ENCODE results near the gene SLC52A3. TPM values are rescaled to one million over a fixed set of nuclear protein-coding genes. Genes with fewer than 3 reads are reported as not detected.

The SLC52A3 gene
- total RNA-seq, 2 donors from 2014 or later, result 15.6 to 19.7 TPM

GRCh38 chr20:711576-711975 is 56.7 kb downstream of the SLC52A3 start:
- Histone ChIP-seq H3K9ac (ENCODE audit: low read depth in 2 of 2, low read length in 2 of 2) (no peak overlapping the region), H3K27me3 (peaks cover 22% of the 10 kb centered on the region), H3K27ac (no peak overlapping the region), H3K4me3 (no peak overlapping the region), H3K36me3 (no peaks in the 10 kb centered on the region), H3K4me1 (no peaks in the 10 kb centered on the region), H3K9me3 (no peaks in the 10 kb centered on the region)
- TF ChIP-seq CTCF (IDR thresholded peaks at IDR 0.05), result no peak
- no peak for DNase-seq
- intact Hi-C loops (cut with DNase I), result no loop called here

- intact Hi-C loops (cut with DNase I), result no loop called here
- Histone ChIP-seq H3K36me3 (no peaks in the 10 kb centered on the region), H3K27me3 (peaks cover 22% of the 10 kb centered on the region), H3K4me3 (no peak overlapping the region), H3K27ac (no peak overlapping the region), H3K9me3 (no peaks in the 10 kb centered on the region), H3K4me1 (no peaks in the 10 kb centered on the region), H3K9ac (ENCODE audit: low read depth in 2 of 2, low read length in 2 of 2) (no peak overlapping the region)
- no peak for DNase-seq
- TF ChIP-seq CTCF (IDR thresholded peaks at IDR 0.05), result no peak
These were observed 57.4 kb downstream of the SLC52A3 start for GRCh38 chr20:710780-711450.

Other genes with a start within 250 kb of the SLC52A3 start
- gene CSNK2A1, start 224.7 kb downstream of the SLC52A3 start, total RNA-seq, result 100 to 1,000 TPM; 107 to 144 TPM
- gene TCF15, start 158.2 kb downstream of the SLC52A3 start, total RNA-seq, result under 1 TPM; 0.16 to 0.22 TPM
- 10 to 100 TPM; 20.8 to 25.3 TPM for gene SRXN1, start 115.3 kb downstream of the SLC52A3 start, total RNA-seq
- gene SCRT2, start 92.7 kb downstream of the SLC52A3 start, total RNA-seq, result not detected
- 10 to 100 TPM; 13.0 to 19.7 TPM for gene FAM110A, start 65.2 kb upstream of the SLC52A3 start, total RNA-seq
- gene ANGPT4, start 147.8 kb upstream of the SLC52A3 start, total RNA-seq, result under 1 TPM in 1 of 2 donors, not detected in 1; 0.05 TPM
- under 1 TPM; 0.08 to 0.12 TPM for gene RSPO4, start 233.8 kb upstream of the SLC52A3 start, total RNA-seq